K562 (cell line): ENCODE results near the gene CAPN13. TPM values are rescaled to one million over a fixed set of nuclear protein-coding genes. Genes with fewer than 3 reads are reported as not detected.

ENCODE experiments used
- ATAC-seq: fragments of 200-7000 bp; cut with Tn5 transposase; 3 replicates; pipeline ENCODE4 v1.9.1; 2020; ENCODE audit warnings: moderate library complexity
- BruUV-seq: library from RNA; stranded (reverse); fragments of 400-500 nt; replicated peaks from 2 replicates; lab custom pipeline; 2021; lab: Mats Ljungman, UMichigan
- CTCF ChIA-PET: fragments of 300-600 bp; formaldehyde crosslinking; extraction: SDS; loops from one replicate; lab custom pipeline; 2021; ENCODE audit warnings: low intra/inter-chr PET ratio; lab: Yijun Ruan, JAX
- POLR2A ChIA-PET: fragments of 300-600, 350-650 bp; sonication (Branson Sonifier 250); formaldehyde crosslinking; extraction: SDS; loops from one replicate; lab custom pipeline; 2021; ENCODE audit warnings: antibody characterized with exemption, inconsistent platforms; lab: Yijun Ruan, JAX
- DNase-seq, 4 experiments: peaks; one replicate each; pipeline versions ENCODE4 v3.0.0 to v3.0.0-alpha.2; 2011 to 2018; ENCODE audit warnings: low spot score in 3 of 4, mixed read lengths in 3 of 4; ENCODE audit errors: extremely low read depth in 1 of 4
- FAIRE-seq: peaks from 2 replicates; lab custom pipeline; 2011; peaks lifted over from hg19 to GRCh38; lab: Jason Lieb, UNC
- H2AFZ ChIP-seq: 2 replicates; pipeline ENCODE4 v1.6.0; 2011; ENCODE audit warnings: low read depth, low read length, control low read depth, inconsistent platforms
- H3K27ac ChIP-seq: fragments of 200-600 bp; 3 replicates; pipeline ENCODE4 v1.8.0; 2011; ENCODE audit warnings: low read depth, mild to moderate bottlenecking, control low read depth, inconsistent platforms, low read length, moderate library complexity, mixed read lengths; ENCODE audit errors: extremely low read depth
- H3K27me3 ChIP-seq, 2 experiments: fragments of 300-600 bp in 1 of 2; 2 replicates in 1 of 2; 3 replicates in 1 of 2; pipeline versions ENCODE4 v1.6.0 to v1.8.0; 2011; ENCODE audit warnings: inconsistent platforms in 2 of 2, low read length in 2 of 2, mild to moderate bottlenecking in 1 of 2, mixed read lengths in 1 of 2, moderate library complexity in 1 of 2; ENCODE audit not compliant: control insufficient read depth in 2 of 2, insufficient read depth in 2 of 2
- H3K36me3 ChIP-seq: fragments of 300-600 bp; 3 replicates; pipeline ENCODE4 v1.8.0; 2011; ENCODE audit warnings: mild to moderate bottlenecking, low read length, inconsistent platforms; ENCODE audit not compliant: control insufficient read depth, insufficient read depth
- H3K4me1 ChIP-seq, 2 experiments: fragments of 200-600 bp in 1 of 2; replicated peaks in 1 of 2; 2 replicates in 1 of 2; 3 replicates in 1 of 2; pipeline versions ENCODE4 v1.5.1 to v1.8.0; 2011; ENCODE audit warnings: inconsistent platforms in 2 of 2, low read length in 2 of 2, mild to moderate bottlenecking in 1 of 2, mixed read lengths in 1 of 2, moderate library complexity in 1 of 2; ENCODE audit not compliant: control insufficient read depth in 2 of 2, insufficient read depth in 2 of 2
- H3K4me2 ChIP-seq: 2 replicates; pipeline ENCODE4 v1.6.1; 2011; ENCODE audit warnings: low read length, control low read depth, inconsistent platforms, mixed read lengths; ENCODE audit not compliant: insufficient read depth
- H3K4me3 ChIP-seq: fragments of 200-600 bp; sonication (generic), shearing (Covaris generic); 2 replicates; pipeline ENCODE4 v1.5.1; 2016; ENCODE audit warnings: control low read depth, inconsistent platforms
- H3K79me2 ChIP-seq: fragments of 200-600 bp; 3 replicates; pipeline ENCODE4 v1.8.0; 2011; ENCODE audit warnings: low read length, inconsistent platforms; ENCODE audit not compliant: control insufficient read depth, insufficient read depth
- H3K9ac ChIP-seq, 2 experiments: 2 replicates each; pipeline versions ENCODE4 v1.6.0 to v1.6.1; 2011; ENCODE audit warnings: low read depth in 2 of 2, low read length in 2 of 2, control low read depth in 1 of 2, inconsistent platforms in 1 of 2, mild to moderate bottlenecking in 1 of 2, mixed read lengths in 1 of 2; ENCODE audit not compliant: insufficient read depth in 1 of 2
- H3K9me1 ChIP-seq: one replicate; pipeline ENCODE4 v1.6.0; 2011; ENCODE audit warnings: inconsistent platforms, mild to moderate bottlenecking, low read length, moderate library complexity; ENCODE audit not compliant: control insufficient read depth, insufficient read depth
- H3K9me3 ChIP-seq: replicated peaks from 2 replicates; pipeline ENCODE4 v1.5.1; 2011; ENCODE audit warnings: low read depth, low read length, inconsistent platforms; ENCODE audit not compliant: control insufficient read depth, insufficient read depth
- H4K20me1 ChIP-seq: replicated peaks from 2 replicates; pipeline ENCODE4 v1.6.1; 2011; ENCODE audit warnings: low read length, inconsistent platforms, mixed read lengths; ENCODE audit not compliant: control insufficient read depth, insufficient read depth
- CREM ChIP-seq: IDR thresholded peaks from 2 replicates; pipeline ENCODE4 v1.6.1; 2014; ENCODE audit warnings: antibody characterized with exemption, low read depth
- DPF2 ChIP-seq: fragments of 450-650 bp; IDR thresholded peaks from 2 replicates; pipeline ENCODE4 v1.6.1; 2016
- FOXK1 ChIP-seq: sonication (generic); formaldehyde crosslinking; IDR thresholded peaks from 2 replicates; pipeline ENCODE4 v1.8.0; 2022; ENCODE audit warnings: missing genetic modification reagents, mild to moderate bottlenecking, borderline replicate concordance
- FOXP1 ChIP-seq: sonication (generic); formaldehyde crosslinking; IDR thresholded peaks from 2 replicates; pipeline ENCODE4 v1.8.0; 2022; ENCODE audit warnings: mild to moderate bottlenecking, missing genetic modification reagents
- LEF1 ChIP-seq: fragments of 450-650 bp; IDR thresholded peaks from 2 replicates; pipeline ENCODE4 v1.6.1; 2016; ENCODE audit warnings: mild to moderate bottlenecking
- NCOA6 ChIP-seq: fragments of 450-650 bp; IDR thresholded peaks from 2 replicates; pipeline ENCODE4 v1.6.1; 2017; ENCODE audit warnings: mild to moderate bottlenecking
- NFIC ChIP-seq: fragments of 450-650 bp; IDR thresholded peaks from 2 replicates; pipeline ENCODE4 v1.6.1; 2017; ENCODE audit warnings: mild to moderate bottlenecking, inconsistent platforms
- NFXL1 ChIP-seq: fragments of 450-650 bp; formaldehyde crosslinking; IDR thresholded peaks from 2 replicates; pipeline ENCODE4 v1.4.0; 2021; ENCODE audit warnings: mild to moderate bottlenecking
- OTX1 ChIP-seq: fragments of 450-650 bp; formaldehyde crosslinking; IDR thresholded peaks from 2 replicates; pipeline ENCODE4 v1.4.0; 2022; ENCODE audit warnings: mild to moderate bottlenecking
- RNF2 ChIP-seq: sonication (generic); IDR thresholded peaks from 2 replicates; pipeline ENCODE4 v1.6.1; 2016
- TCF7L2 ChIP-seq: fragments of 150-350 bp; IDR thresholded peaks from 2 replicates; pipeline ENCODE4 v1.6.1; 2016; ENCODE audit warnings: low read depth, mild to moderate bottlenecking, low read length, moderate library complexity
- TRIM28 ChIP-seq: fragments of 450-650 bp; IDR thresholded peaks from 2 replicates; pipeline ENCODE4 v1.6.1; 2017
- ZNF316 ChIP-seq: fragments of 450-650 bp; IDR thresholded peaks from 2 replicates; pipeline ENCODE4 v1.6.1; 2016
- WGBS: fragments of 100-300 bp; shearing (Covaris generic); methylation state at CpG from one replicate; pipeline ENCODE4 v1.1.6; 2016; ENCODE audit warnings: low coverage, mixed read lengths; ENCODE audit not compliant: insufficient coverage; ENCODE audit errors: missing lambda C conversion rate; 5-methylcytosine and 5-hydroxymethylcytosine counted together
- in situ Hi-C: fragments of 300-500 bp; cut with MboI; formaldehyde crosslinking; loops from 4 replicates; pipeline ENCODE4 v1.15.0; 2018; ENCODE audit warnings: inconsistent platforms, mixed read lengths
- intact Hi-C: fragments of 100-400 bp; cut with micrococcal nuclease; formaldehyde crosslinking; loops from 2 replicates; pipeline ENCODE4 v1.14.2; 2022
- polyA plus RNA-seq, 8 experiments: library from polyadenylated mRNA; depleted of rRNA in 4 of 8; stranded (reverse) in 5 of 8; unstranded in 3 of 8; fragments of >200 nt; fragmentation: Nextera tagmentation in 2 of 8; fragmentation: Illumina TruSeq in 1 of 8; extraction: Ambion mirVana in 2 of 8; extraction: Trizol in 1 of 8; gene quantifications; 2 replicates each; pipeline versions ENCODE4 v1.2.1 to v1.2.3, GENCODE V29; 2011 to 2014; ENCODE audit warnings: inconsistent platforms in 1 of 8, missing spikeins in 1 of 8
- total RNA-seq, 7 experiments: library from RNA; depleted of rRNA in 6 of 7; stranded (reverse); fragments of >200 nt in 6 of 7; fragmentation: Illumina TruSeq in 2 of 7; extraction: Trizol in 2 of 7; gene quantifications; 2 replicates each; pipeline versions ENCODE4 v1.2.1 to v1.2.3, GENCODE V29; 2011 to 2021; ENCODE audit warnings: low replicate concordance in 1 of 7
- TF ChIP-seq, protein P1 (sequence below): fragments of 450-650 bp; IDR thresholded peaks from 2 replicates; pipeline ENCODE4 v1.6.1; 2016; ENCODE audit warnings: borderline replicate concordance
- TF ChIP-seq, protein P2 (sequence below), 2 experiments: fragments of 450-650 bp; conservative IDR thresholded peaks; 2 replicates each; pipeline ENCODE4 v1.6.1; 2017; ENCODE audit warnings: mild to moderate bottlenecking in 2 of 2, moderate library complexity in 2 of 2
- TF ChIP-seq, protein P3 (sequence below): fragments of 450-650 bp; IDR thresholded peaks from 2 replicates; pipeline ENCODE4 v1.6.1; 2018; ENCODE audit not compliant: partially characterized antibody

CAPN13 gene
- total and polyA plus RNA-seq, 9 of the 15 experiments (the other 6 are each of a cell fraction or from before 2014, with no cell fraction given) = not detected

DNA sequence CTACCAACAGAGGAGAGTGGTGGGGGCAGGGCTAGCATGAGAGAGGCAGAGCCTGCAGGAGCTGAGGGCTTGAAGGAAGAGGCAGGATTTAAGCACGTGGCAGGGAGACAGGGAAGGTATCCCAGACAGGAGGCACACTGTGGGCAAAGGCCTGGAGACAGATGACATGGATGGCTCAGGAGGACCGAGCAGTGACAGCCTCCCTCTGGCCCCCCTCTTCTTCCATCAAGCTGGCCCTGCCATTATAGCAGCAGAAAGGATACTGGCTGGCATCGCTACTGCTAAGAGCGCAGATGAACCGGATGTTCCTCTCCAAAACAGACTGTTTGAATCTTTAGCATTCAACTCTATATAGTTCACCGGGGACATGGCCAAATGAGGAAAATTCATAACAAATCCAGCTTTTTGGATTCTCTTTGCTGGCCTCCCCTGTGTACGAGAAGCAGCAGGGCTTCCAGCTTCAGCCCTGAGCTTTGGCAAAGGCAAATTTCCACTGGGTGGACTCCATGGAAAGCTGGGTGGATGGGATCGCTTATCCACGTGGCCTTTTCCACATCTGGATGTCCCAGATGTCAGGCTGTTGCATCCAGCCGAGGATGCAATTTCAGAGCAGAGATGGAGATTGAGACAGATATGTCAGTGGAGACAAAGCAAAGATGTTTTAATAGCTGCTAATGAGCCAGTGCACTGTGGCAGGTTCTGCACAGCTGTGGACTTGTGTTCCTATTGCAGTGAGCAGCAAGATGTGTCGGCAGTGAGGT is 36.2 kb downstream of the CAPN13 start (continued):
- TF ChIP-seq NCOA6 (no peak), FOXP1 (CRISPR knock-in tag) (no peak), TCF7L2 (no peak), LEF1 (no peak), FOXK1 (CRISPR knock-in tag) (no peak)
- TF ChIP-seq, protein P1, sequence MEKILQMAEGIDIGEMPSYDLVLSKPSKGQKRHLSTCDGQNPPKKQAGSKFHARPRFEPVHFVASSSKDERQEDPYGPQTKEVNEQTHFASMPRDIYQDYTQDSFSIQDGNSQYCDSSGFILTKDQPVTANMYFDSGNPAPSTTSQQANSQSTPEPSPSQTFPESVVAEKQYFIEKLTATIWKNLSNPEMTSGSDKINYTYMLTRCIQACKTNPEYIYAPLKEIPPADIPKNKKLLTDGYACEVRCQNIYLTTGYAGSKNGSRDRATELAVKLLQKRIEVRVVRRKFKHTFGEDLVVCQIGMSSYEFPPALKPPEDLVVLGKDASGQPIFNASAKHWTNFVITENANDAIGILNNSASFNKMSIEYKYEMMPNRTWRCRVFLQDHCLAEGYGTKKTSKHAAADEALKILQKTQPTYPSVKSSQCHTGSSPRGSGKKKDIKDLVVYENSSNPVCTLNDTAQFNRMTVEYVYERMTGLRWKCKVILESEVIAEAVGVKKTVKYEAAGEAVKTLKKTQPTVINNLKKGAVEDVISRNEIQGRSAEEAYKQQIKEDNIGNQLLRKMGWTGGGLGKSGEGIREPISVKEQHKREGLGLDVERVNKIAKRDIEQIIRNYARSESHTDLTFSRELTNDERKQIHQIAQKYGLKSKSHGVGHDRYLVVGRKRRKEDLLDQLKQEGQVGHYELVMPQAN = no peak

DNA sequence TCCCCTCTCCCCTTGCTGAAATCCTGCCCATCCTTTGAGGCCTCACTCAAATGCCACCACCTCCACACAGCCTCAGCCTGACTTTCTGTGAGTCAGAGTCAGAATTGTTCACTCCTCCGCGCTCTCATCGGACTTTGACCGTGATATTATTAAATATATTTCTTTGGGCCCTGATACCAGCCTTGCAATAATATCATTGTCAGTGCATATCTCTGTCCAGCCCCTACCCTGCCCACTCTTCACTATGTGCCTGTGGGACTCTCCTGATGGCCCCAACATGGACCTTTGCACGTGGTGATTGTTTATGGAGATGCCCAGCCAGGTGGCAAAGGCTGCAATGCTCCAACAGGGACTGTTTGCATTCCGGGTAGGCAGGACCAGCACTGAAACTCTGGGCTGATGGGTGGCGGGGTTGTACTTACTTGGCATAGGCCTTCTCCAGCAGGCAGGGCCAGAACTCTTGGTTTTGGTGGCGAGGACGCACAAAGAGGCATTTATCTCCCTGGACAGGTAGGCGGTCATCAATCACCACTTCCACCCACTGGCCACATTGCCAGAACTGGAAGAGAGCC is 37.3 kb downstream of the CAPN13 start:
- no peaks in the 10 kb centered on the region for H3K79me2 ChIP-seq
- no peak overlapping the region for H3K4me2 ChIP-seq
- BruUV-seq = no TSS peak
- H4K20me1 ChIP-seq = no peaks in the 10 kb centered on the region; the same call in 1 of the 2 replicates
- WGBS = under 1% methylated on average over 10 of the region's 10 CpGs
- peaks cover 0 to 35% of the 10 kb centered on the region in 2 experiments; a peak in 2 of 5 replicates for H3K27me3 ChIP-seq
- H3K36me3 ChIP-seq = no peaks in the 10 kb centered on the region
- H3K9me1 ChIP-seq = peaks cover 3% of the 10 kb centered on the region
- intact Hi-C loops (no loop called here), in situ Hi-C loops (no loop called here)
- H3K9me3 ChIP-seq = no peaks in the 10 kb centered on the region
- H3K4me1 ChIP-seq = no peaks in the 10 kb centered on the region
- no peak for FAIRE-seq
- no peak for DNase-seq
- ATAC-seq = no peak
- CTCF ChIA-PET = no interaction called here
- POLR2A ChIA-PET = no interaction called here
- no peak overlapping the region for H2AFZ ChIP-seq
- H3K4me3 ChIP-seq = no peak overlapping the region
- no peak overlapping the region for H3K27ac ChIP-seq
- no peak overlapping the region for H3K9ac ChIP-seq
- TF ChIP-seq DPF2 = no peak
- TF ChIP-seq OTX1 (CRISPR knock-in tag) = no peak
- TF ChIP-seq NFXL1 (CRISPR knock-in tag) = no peak
- no peak for TF ChIP-seq TRIM28
- TF ChIP-seq NFIC = no peak
- no peak for TF ChIP-seq CREM
- TF ChIP-seq ZNF316 = no peak
- TF ChIP-seq, protein P2, sequence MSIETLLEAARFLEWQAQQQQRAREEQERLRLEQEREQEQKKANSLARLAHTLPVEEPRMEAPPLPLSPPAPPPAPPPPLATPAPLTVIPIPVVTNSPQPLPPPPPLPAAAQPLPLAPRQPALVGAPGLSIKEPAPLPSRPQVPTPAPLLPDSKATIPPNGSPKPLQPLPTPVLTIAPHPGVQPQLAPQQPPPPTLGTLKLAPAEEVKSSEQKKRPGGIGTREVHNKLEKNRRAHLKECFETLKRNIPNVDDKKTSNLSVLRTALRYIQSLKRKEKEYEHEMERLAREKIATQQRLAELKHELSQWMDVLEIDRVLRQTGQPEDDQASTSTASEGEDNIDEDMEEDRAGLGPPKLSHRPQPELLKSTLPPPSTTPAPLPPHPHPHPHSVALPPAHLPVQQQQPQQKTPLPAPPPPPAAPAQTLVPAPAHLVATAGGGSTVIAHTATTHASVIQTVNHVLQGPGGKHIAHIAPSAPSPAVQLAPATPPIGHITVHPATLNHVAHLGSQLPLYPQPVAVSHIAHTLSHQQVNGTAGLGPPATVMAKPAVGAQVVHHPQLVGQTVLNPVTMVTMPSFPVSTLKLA (conservative IDR thresholded peaks at IDR 0.05) = no peak
- TF ChIP-seq, protein P3, sequence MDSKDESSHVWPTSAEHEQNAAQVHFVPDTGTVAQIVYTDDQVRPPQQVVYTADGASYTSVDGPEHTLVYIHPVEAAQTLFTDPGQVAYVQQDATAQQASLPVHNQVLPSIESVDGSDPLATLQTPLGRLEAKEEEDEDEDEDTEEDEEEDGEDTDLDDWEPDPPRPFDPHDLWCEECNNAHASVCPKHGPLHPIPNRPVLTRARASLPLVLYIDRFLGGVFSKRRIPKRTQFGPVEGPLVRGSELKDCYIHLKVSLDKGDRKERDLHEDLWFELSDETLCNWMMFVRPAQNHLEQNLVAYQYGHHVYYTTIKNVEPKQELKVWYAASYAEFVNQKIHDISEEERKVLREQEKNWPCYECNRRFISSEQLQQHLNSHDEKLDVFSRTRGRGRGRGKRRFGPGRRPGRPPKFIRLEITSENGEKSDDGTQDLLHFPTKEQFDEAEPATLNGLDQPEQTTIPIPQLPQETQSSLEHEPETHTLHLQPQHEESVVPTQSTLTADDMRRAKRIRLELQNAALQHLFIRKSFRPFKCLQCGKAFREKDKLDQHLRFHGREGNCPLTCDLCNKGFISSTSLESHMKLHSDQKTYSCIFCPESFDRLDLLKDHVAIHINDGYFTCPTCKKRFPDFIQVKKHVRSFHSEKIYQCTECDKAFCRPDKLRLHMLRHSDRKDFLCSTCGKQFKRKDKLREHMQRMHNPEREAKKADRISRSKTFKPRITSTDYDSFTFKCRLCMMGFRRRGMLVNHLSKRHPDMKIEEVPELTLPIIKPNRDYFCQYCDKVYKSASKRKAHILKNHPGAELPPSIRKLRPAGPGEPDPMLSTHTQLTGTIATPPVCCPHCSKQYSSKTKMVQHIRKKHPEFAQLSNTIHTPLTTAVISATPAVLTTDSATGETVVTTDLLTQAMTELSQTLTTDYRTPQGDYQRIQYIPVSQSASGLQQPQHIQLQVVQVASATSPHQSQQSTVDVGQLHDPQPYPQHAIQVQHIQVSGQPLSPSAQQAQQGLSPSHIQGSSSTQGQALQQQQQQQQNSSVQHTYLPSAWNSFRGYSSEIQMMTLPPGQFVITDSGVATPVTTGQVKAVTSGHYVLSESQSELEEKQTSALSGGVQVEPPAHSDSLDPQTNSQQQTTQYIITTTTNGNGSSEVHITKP = no peak
- TF ChIP-seq RNF2 = no peak
